OCI-LY3 (cell line): ENCODE measurements around the gene CTNNBL1.
"Not testable (repeated sequence)": the region's sequence is repeated elsewhere in the genome, so short reads cannot be mapped to it uniquely, and the experiment has no call there.

ENCODE experiments used
- EZH2phosphoT487 ChIP-seq: fragments of 200-600 bp; shearing (Covaris generic); IDR thresholded peaks from 2 replicates; pipeline ENCODE4 v1.6.1; 2018; ENCODE audit warnings: antibody characterized with exemption, mixed run types, low read depth
- TF ChIP-seq, protein P1 (sequence below): fragments of 200-600, 300-600 bp; sonication (generic); IDR thresholded peaks from 2 replicates; pipeline ENCODE4 v1.5.1; 2014; ENCODE audit warnings: antibody characterized with exemption, low read length, low read depth

DNA sequence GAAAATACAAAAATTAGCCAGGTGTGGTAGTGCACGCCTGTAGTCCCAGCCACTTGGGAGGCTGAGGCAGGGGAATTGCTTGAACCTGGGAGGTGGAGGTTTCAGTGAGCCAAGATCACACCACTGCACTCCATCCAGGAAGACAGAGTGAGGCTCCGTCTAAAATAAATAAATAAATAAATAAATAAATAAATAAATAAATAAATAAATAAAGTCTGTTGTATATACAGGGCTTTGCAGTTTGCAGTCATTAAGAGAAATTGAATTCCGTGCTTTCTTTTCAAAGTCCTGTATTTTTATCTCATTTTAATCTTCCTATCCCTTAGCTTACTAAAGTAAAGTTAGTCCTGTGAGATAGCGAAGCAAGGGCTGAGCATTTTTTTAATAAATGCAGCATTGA, 28.5 kb downstream of the CTNNBL1 start:
- TF ChIP-seq, protein P1, sequence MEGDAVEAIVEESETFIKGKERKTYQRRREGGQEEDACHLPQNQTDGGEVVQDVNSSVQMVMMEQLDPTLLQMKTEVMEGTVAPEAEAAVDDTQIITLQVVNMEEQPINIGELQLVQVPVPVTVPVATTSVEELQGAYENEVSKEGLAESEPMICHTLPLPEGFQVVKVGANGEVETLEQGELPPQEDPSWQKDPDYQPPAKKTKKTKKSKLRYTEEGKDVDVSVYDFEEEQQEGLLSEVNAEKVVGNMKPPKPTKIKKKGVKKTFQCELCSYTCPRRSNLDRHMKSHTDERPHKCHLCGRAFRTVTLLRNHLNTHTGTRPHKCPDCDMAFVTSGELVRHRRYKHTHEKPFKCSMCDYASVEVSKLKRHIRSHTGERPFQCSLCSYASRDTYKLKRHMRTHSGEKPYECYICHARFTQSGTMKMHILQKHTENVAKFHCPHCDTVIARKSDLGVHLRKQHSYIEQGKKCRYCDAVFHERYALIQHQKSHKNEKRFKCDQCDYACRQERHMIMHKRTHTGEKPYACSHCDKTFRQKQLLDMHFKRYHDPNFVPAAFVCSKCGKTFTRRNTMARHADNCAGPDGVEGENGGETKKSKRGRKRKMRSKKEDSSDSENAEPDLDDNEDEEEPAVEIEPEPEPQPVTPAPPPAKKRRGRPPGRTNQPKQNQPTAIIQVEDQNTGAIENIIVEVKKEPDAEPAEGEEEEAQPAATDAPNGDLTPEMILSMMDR, result not testable (repeated sequence)
- not testable (repeated sequence) for TF ChIP-seq EZH2phosphoT487
